H9 (cell line): ENCODE data around the gene DEFB132. TPM values are rescaled to one million over a fixed set of nuclear protein-coding genes. Genes with fewer than 3 reads are reported as not detected.

Experiments
- DNase-seq: peaks from one replicate; pipeline ENCODE4 v3.0.0-alpha.2; 2017
- H2AFZ ChIP-seq: one replicate; pipeline ENCODE4 v1.6.1; 2013; ENCODE audit warnings: mild to moderate bottlenecking, low read length, control low read depth, moderate library complexity
- H2AK5ac ChIP-seq: 2 replicates; pipeline ENCODE4 v1.6.1; 2013; ENCODE audit warnings: low read length, control low read depth, mixed read lengths; ENCODE audit not compliant: insufficient read length
- H2BK120ac ChIP-seq: one replicate; pipeline ENCODE4 v1.6.1; 2013; ENCODE audit warnings: low read depth, mild to moderate bottlenecking, low read length, control low read depth, inconsistent platforms; ENCODE audit not compliant: poor library complexity, severe bottlenecking
- H2BK12ac ChIP-seq: 2 replicates; pipeline ENCODE4 v1.6.1; 2013; ENCODE audit warnings: low read length, control low read depth, mixed read lengths, low read depth; ENCODE audit not compliant: insufficient read length
- H2BK15ac ChIP-seq: 2 replicates; pipeline ENCODE4 v1.6.1; 2013; ENCODE audit warnings: low read depth, low read length, control low read depth
- H2BK20ac ChIP-seq: one replicate; pipeline ENCODE4 v1.6.1; 2013; ENCODE audit warnings: low read depth, mild to moderate bottlenecking, low read length, control low read depth, inconsistent platforms; ENCODE audit not compliant: poor library complexity, severe bottlenecking
- H2BK5ac ChIP-seq: 2 replicates; pipeline ENCODE4 v1.6.1; 2013; ENCODE audit warnings: low read length, control low read depth, mixed read lengths; ENCODE audit not compliant: insufficient read length
- H3K14ac ChIP-seq: 2 replicates; pipeline ENCODE4 v1.6.1; 2013; ENCODE audit warnings: low read length, control low read depth; ENCODE audit not compliant: insufficient read depth
- H3K18ac ChIP-seq: 2 replicates; pipeline ENCODE4 v1.6.1; 2013; ENCODE audit warnings: low read depth, mild to moderate bottlenecking, mixed read lengths, low read length, control low read depth; ENCODE audit not compliant: insufficient read length
- H3K23ac ChIP-seq: 2 replicates; pipeline ENCODE4 v1.6.1; 2013; ENCODE audit warnings: low read length, control low read depth, mixed read lengths, low read depth; ENCODE audit not compliant: insufficient read length
- H3K23me2 ChIP-seq: 2 replicates; pipeline ENCODE4 v1.6.1; 2013; ENCODE audit warnings: low read depth, mild to moderate bottlenecking, mixed read lengths, low read length, control low read depth; ENCODE audit not compliant: insufficient read length, poor library complexity, severe bottlenecking
- H3K27ac ChIP-seq: 2 replicates; pipeline ENCODE4 v1.5.1; 2013; ENCODE audit warnings: low read length, control low read depth, mixed read lengths, low read depth; ENCODE audit not compliant: insufficient read length
- H3K27me3 ChIP-seq: 2 replicates; pipeline ENCODE4 v1.6.1; 2013; ENCODE audit warnings: low read length, control low read depth, inconsistent platforms; ENCODE audit not compliant: insufficient read depth
- H3K4ac ChIP-seq: 2 replicates; pipeline ENCODE4 v1.6.1; 2013; ENCODE audit warnings: low read depth, mild to moderate bottlenecking, control low read depth, inconsistent platforms, low read length, moderate library complexity
- H3K4me1 ChIP-seq: 2 replicates; pipeline ENCODE4 v1.6.1; 2013; ENCODE audit warnings: low read length, control low read depth, inconsistent platforms; ENCODE audit not compliant: insufficient read depth
- H3K4me2 ChIP-seq: 2 replicates; pipeline ENCODE4 v1.6.1; 2013; ENCODE audit warnings: low read length, control low read depth, mixed read lengths; ENCODE audit not compliant: insufficient read length, insufficient read depth
- H3K56ac ChIP-seq: 2 replicates; pipeline ENCODE4 v1.6.1; 2013; ENCODE audit warnings: low read depth, mild to moderate bottlenecking, mixed read lengths, low read length, control low read depth; ENCODE audit not compliant: insufficient read length
- H3K79me1 ChIP-seq: 2 replicates; pipeline ENCODE4 v1.6.1; 2013; ENCODE audit warnings: low read depth, mild to moderate bottlenecking, moderate library complexity, low read length, control low read depth, inconsistent platforms; ENCODE audit not compliant: insufficient read depth, poor library complexity, severe bottlenecking
- H3K79me2 ChIP-seq: 2 replicates; pipeline ENCODE4 v1.6.1; 2013; ENCODE audit warnings: low read length, control low read depth, inconsistent platforms; ENCODE audit not compliant: insufficient read depth
- H3K9ac ChIP-seq: 2 replicates; pipeline ENCODE4 v1.6.1; 2013; ENCODE audit warnings: low read length, control low read depth, mixed read lengths; ENCODE audit not compliant: insufficient read length; ENCODE audit errors: extremely low read depth
- H3K9me3 ChIP-seq: one replicate; pipeline ENCODE4 v1.6.1; 2013; ENCODE audit warnings: low read depth, low read length, inconsistent platforms; ENCODE audit not compliant: control insufficient read depth
- H3T11ph ChIP-seq: one replicate; pipeline ENCODE4 v1.6.1; 2013; ENCODE audit warnings: mild to moderate bottlenecking, low read length, control low read depth, inconsistent platforms
- H4K20me1 ChIP-seq: one replicate; pipeline ENCODE4 v1.6.1; 2013; ENCODE audit not compliant: control insufficient read depth, insufficient read length, insufficient read depth
- H4K5ac ChIP-seq: 2 replicates; pipeline ENCODE4 v1.6.1; 2013; ENCODE audit warnings: low read depth, mild to moderate bottlenecking, mixed read lengths, low read length, control low read depth; ENCODE audit not compliant: insufficient read length
- H4K8ac ChIP-seq: replicated peaks from 2 replicates; pipeline ENCODE4 v1.6.1; 2013; ENCODE audit warnings: low read length, control low read depth, mixed read lengths, low read depth; ENCODE audit not compliant: insufficient read length
- H4K91ac ChIP-seq: 2 replicates; pipeline ENCODE4 v1.6.1; 2013; ENCODE audit warnings: low read depth, mild to moderate bottlenecking, moderate library complexity, mixed read lengths, low read length, control low read depth; ENCODE audit not compliant: insufficient read length
- H3K27ac Mint-ChIP-seq, 3 experiments: 2 replicates in 2 of 3; 3 replicates in 1 of 3; pipeline ENCODE4 v1.8.0; 2020 to 2021; ENCODE audit warnings: mixed read lengths in 3 of 3, mild to moderate bottlenecking in 1 of 3, moderate library complexity in 1 of 3
- H3K27me3 Mint-ChIP-seq: 2 replicates; pipeline ENCODE4 v1.8.0; 2021; ENCODE audit warnings: low read depth, mild to moderate bottlenecking, moderate library complexity, mixed read lengths
- H3K36me3 Mint-ChIP-seq, 3 experiments: 2 replicates in 2 of 3; 3 replicates in 1 of 3; pipeline ENCODE4 v1.8.0; 2020 to 2021; ENCODE audit warnings: low read depth in 3 of 3, mixed read lengths in 3 of 3; ENCODE audit not compliant: insufficient read depth in 1 of 3
- H3K4me1 Mint-ChIP-seq, 2 experiments: 2 replicates each; pipeline ENCODE4 v1.8.0; 2020; ENCODE audit warnings: mixed read lengths in 2 of 2
- H3K4me3 Mint-ChIP-seq, 2 experiments: 2 replicates in 1 of 2; 3 replicates in 1 of 2; pipeline ENCODE4 v1.8.0; 2020 to 2021; ENCODE audit warnings: mild to moderate bottlenecking in 2 of 2, mixed read lengths in 2 of 2, moderate library complexity in 1 of 2
- H3K9me3 Mint-ChIP-seq, 2 experiments: 2 replicates in 1 of 2; 3 replicates in 1 of 2; pipeline ENCODE4 v1.8.0; 2020; ENCODE audit warnings: mild to moderate bottlenecking in 2 of 2, mixed read lengths in 2 of 2, moderate library complexity in 1 of 2
- CTCF ChIP-seq: fragments of 200-600 bp; sonication (generic); conservative IDR thresholded peaks from 3 replicates; pipeline ENCODE4 v1.8.0; 2021; ENCODE audit warnings: antibody characterized with exemption, mild to moderate bottlenecking
- WGBS: extraction: QIAGEN DNeasy Blood & Tissue Kit; methylation state at CpG from one replicate; pipeline ENCODE4 v1.1.7; 2013; ENCODE audit warnings: missing lambda C conversion rate, low lambda C conversion rate, mixed read lengths; ENCODE audit not compliant: insufficient read length; ENCODE audit errors: extremely low coverage; 5-methylcytosine and 5-hydroxymethylcytosine counted together
- long read RNA-seq: library from polyadenylated mRNA; unstranded; transcript quantifications from one replicate; pipeline ENCODE4 v2.0.0, GENCODE V29; 2020
- total RNA-seq: library from RNA; stranded (reverse); gene quantifications from 2 replicates; pipeline ENCODE4 v1.2.1, GENCODE V29; 2021

DEFB132 gene, protein sequence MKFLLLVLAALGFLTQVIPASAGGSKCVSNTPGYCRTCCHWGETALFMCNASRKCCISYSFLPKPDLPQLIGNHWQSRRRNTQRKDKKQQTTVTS
- total RNA-seq: not detected in 2 replicates
- long read RNA-seq: 0 reads

GRCh38 chr20:257419-257818, at the start of gene DEFB132:
Gene DEFB132 (plus strand): TSS chr20:257724. CDS start chr20:257779, 55 bp downstream.
- Mint-ChIP-seq H3K27ac (no peak within 1 kb of the TSS), H3K27me3 (peaks cover 96% of the 10 kb centered on the region), H3K4me1 (peaks cover 2 to 3% of the 10 kb centered on the region in 2 experiments; a peak in 3 of 4 replicates), H3K4me3 (no peak within 1 kb of the TSS), H3K9me3 (peaks cover 0 to 2% of the 10 kb centered on the region in 2 experiments; a peak in 1 of 5 replicates), H3K36me3 (no peaks in the 10 kb centered on the region)
- Histone ChIP-seq H3K9me3 (no peaks in the 10 kb centered on the region), H3K14ac (no peak within 1 kb of the TSS), H3K79me1 (no peaks in the 10 kb centered on the region), H2BK20ac (no peak within 1 kb of the TSS), H3K23ac (no peak within 1 kb of the TSS), H3K18ac (no peak within 1 kb of the TSS), H2BK120ac (no peak within 1 kb of the TSS), H3K79me2 (no peaks in the 10 kb centered on the region), H3K4ac (no peak within 1 kb of the TSS), H2BK15ac (no peak within 1 kb of the TSS), H3K27ac (no peak within 1 kb of the TSS), H4K8ac (no peak within 1 kb of the TSS), H3K4me1 (no peaks in the 10 kb centered on the region), H4K91ac (no peak within 1 kb of the TSS), H3K56ac (no peak within 1 kb of the TSS), H2BK12ac (no peak within 1 kb of the TSS), H3T11ph (no peak within 1 kb of the TSS), H3K27me3 (peaks cover 45% of the 10 kb centered on the region), H2BK5ac (no peak within 1 kb of the TSS), H4K20me1 (peaks cover 2% of the 10 kb centered on the region), H2AK5ac (no peak within 1 kb of the TSS), H3K9ac (no peak within 1 kb of the TSS), H3K4me2 (no peak within 1 kb of the TSS), H3K23me2 (no peaks in the 10 kb centered on the region), H4K5ac (no peak within 1 kb of the TSS), H2AFZ (no peak within 1 kb of the TSS)
- no peak for DNase-seq
- no CpG with 5 or more reads among the region's 7 CpGs for WGBS
- no peak for TF ChIP-seq CTCF
